ENCODE data around the gene LILRA1. TPM values are rescaled to one million over a fixed set of nuclear protein-coding genes. Genes with fewer than 3 reads are reported as not detected.

The LILRA1 gene
- total and polyA plus RNA-seq, 9 of the 15 experiments (the other 6 are each of a cell fraction or from before 2014, with no cell fraction given): not detected

- FAIRE-seq (no peak), DNase-seq (ENCODE audit: extremely low read depth in 1 of 4, low spot score in 3 of 4) (no peak), ATAC-seq (no peak)
- ChIA-PET POLR2A (no interaction called here), CTCF (ENCODE audit: low intra/inter-chr PET ratio) (no interaction called here)
- Histone ChIP-seq H4K20me1 (replicated peaks; ENCODE audit: control insufficient read depth, insufficient read depth, low read length) (no peaks in the 10 kb centered on the region; the same call in none of the 2 replicates), H2AFZ (ENCODE audit: low read depth, low read length) (no peak overlapping the region), H3K79me2 (ENCODE audit: control insufficient read depth, insufficient read depth, low read length) (no peaks in the 10 kb centered on the region), H3K4me2 (ENCODE audit: insufficient read depth, low read length) (no peak overlapping the region), H3K4me1 (replicated peaks in 1 of 2; ENCODE audit: control insufficient read depth in 2 of 2, insufficient read depth in 2 of 2, low read length in 2 of 2) (no peaks in the 10 kb centered on the region), H3K9ac (ENCODE audit: insufficient read depth in 1 of 2, low read depth in 2 of 2, low read length in 2 of 2) (no peak overlapping the region), H3K27ac (ENCODE audit: extremely low read depth, low read depth, low read length) (no peak overlapping the region), H3K9me1 (ENCODE audit: control insufficient read depth, insufficient read depth, low read length) (no peaks in the 10 kb centered on the region), H3K36me3 (ENCODE audit: control insufficient read depth, insufficient read depth, low read length) (no peaks in the 10 kb centered on the region), H3K9me3 (replicated peaks; ENCODE audit: control insufficient read depth, insufficient read depth, low read depth, low read length) (no peaks in the 10 kb centered on the region), H3K27me3 (ENCODE audit: control insufficient read depth in 2 of 2, insufficient read depth in 2 of 2, low read length in 2 of 2) (peaks cover 16 to 34% of the 10 kb centered on the region in 2 experiments; a peak in 4 of 5 replicates), H3K4me3 (no peak overlapping the region)
- WGBS (ENCODE audit: insufficient coverage, low coverage, missing lambda C conversion rate): 5% methylated on average over 4 of the region's 4 CpGs
- intact Hi-C loops (cut with micrococcal nuclease): no loop called here
- TF ChIP-seq ZNF23 (CRISPR knock-in tag; IDR thresholded peaks at IDR 0.05): no peak
- no peak for TF ChIP-seq COPS2 (conservative IDR thresholded peaks at IDR 0.05)
- no peak for TF ChIP-seq ZNF57 (CRISPR knock-in tag; IDR thresholded peaks at IDR 0.05)
- in situ Hi-C loops (cut with MboI): no loop called here
- no TSS peak for BruUV-seq (replicated peaks)
Measured at GRCh38 chr19:54606230-54606629, 12.8 kb downstream of the LILRA1 start.

DNA sequence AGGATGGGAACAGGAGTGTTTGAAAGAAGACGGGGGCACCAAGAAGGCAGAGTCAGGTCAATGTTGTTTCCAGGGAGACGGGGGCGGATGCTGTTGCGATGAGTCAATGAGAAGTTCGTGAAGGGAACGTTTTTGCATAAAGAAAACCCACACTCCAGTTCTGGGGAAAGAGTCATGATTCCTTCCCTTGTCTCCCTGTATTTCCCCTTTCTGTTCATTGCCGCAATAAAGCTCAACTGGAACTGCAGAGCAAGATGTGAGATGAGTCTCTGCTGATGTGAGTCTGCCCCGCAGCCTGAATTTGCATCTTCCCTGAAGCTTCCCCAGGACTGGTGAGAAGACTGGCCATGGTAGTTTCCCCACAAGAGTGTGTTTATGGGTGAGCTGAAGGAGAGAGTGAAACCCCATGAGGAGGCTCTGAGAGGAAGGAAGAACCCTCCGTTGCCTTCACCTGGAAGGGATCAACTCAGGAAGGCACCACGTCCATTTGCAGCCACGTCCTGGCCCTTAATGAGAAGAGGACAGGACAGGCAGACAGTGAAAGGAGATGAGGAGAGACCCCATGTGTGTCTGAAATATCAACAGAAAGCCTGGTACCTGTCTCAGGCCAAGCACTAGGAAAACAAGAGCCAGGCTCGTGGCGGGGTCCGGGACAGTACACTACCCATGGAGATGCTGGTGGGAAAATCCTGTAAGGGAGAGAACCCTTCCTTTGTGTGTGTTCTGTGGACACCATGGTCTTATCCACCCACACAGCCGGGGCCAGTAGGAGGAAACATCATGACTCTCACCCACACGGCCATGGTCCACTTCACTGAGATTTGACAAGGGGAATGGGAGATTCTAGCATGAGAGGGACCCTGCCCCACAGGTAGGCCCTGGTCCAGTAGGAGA, 13.7 kb downstream of the LILRA1 start:
- H4K20me1 ChIP-seq (replicated peaks; ENCODE audit: control insufficient read depth, insufficient read depth, low read length): no peaks in the 10 kb centered on the region; the same call in none of the 2 replicates
- no TSS peak for BruUV-seq (replicated peaks)
- CTCF ChIA-PET (ENCODE audit: low intra/inter-chr PET ratio): no interaction called here
- ATAC-seq: no peak
- H3K9me3 ChIP-seq (replicated peaks; ENCODE audit: control insufficient read depth, insufficient read depth, low read depth, low read length): no peaks in the 10 kb centered on the region
- H3K4me1 ChIP-seq (replicated peaks in 1 of 2; ENCODE audit: control insufficient read depth in 2 of 2, insufficient read depth in 2 of 2, low read length in 2 of 2): no peaks in the 10 kb centered on the region
- H3K27me3 ChIP-seq (ENCODE audit: control insufficient read depth in 2 of 2, insufficient read depth in 2 of 2, low read length in 2 of 2): peaks cover 16 to 34% of the 10 kb centered on the region in 2 experiments; a peak in 4 of 5 replicates
- 0% methylated on average over 15 of the region's 16 CpGs for WGBS (ENCODE audit: insufficient coverage, low coverage, missing lambda C conversion rate)
- no peaks in the 10 kb centered on the region for H3K9me1 ChIP-seq (ENCODE audit: control insufficient read depth, insufficient read depth, low read length)
- no peak overlapping the region for H3K9ac ChIP-seq (ENCODE audit: insufficient read depth in 1 of 2, low read depth in 2 of 2, low read length in 2 of 2)
- no peak overlapping the region for H3K27ac ChIP-seq (ENCODE audit: extremely low read depth, low read depth, low read length)
- intact Hi-C loops (cut with micrococcal nuclease) (no loop called here), in situ Hi-C loops (cut with MboI) (no loop called here)
- no peaks in the 10 kb centered on the region for H3K36me3 ChIP-seq (ENCODE audit: control insufficient read depth, insufficient read depth, low read length)
- H3K4me3 ChIP-seq: no peak overlapping the region
- no peaks in the 10 kb centered on the region for H3K79me2 ChIP-seq (ENCODE audit: control insufficient read depth, insufficient read depth, low read length)
- DNase-seq (ENCODE audit: extremely low read depth in 1 of 4, low spot score in 3 of 4): no peak
- no peak for FAIRE-seq
- no peak for TF ChIP-seq CREM (IDR thresholded peaks at IDR 0.05; ENCODE audit: low read depth)
- TF ChIP-seq RBM15 (IDR thresholded peaks at IDR 0.05; ENCODE audit: insufficient read depth, low read length): no peak
- no peak for TF ChIP-seq GATAD2A (IDR thresholded peaks at IDR 0.05)
- POLR2A ChIA-PET: interaction anchor here (0.6 kb wide), 1 partner anchor 213 kb away, joined by 3 read pairs; no protein-coding TSS in a partner anchor
- no peak overlapping the region for H2AFZ ChIP-seq (ENCODE audit: low read depth, low read length)
- H3K4me2 ChIP-seq (ENCODE audit: insufficient read depth, low read length): no peak overlapping the region

Measured in K562 (cell line).